Lower leg skin (tissue), 3 donors: Measurements from ENCODE around the gene LSM4.

Experiments used
- CTCF ChIP-seq, 3 donors: fragments of 450-650 bp; IDR thresholded peaks; one replicate each; pipeline ENCODE4 v1.5.1; 2016; ENCODE audit warnings: antibody characterized with exemption in 3 of 3, mild to moderate bottlenecking in 3 of 3, moderate library complexity in 2 of 3
- POLR2A ChIP-seq, 2 donors: fragments of 450-650 bp; IDR thresholded peaks; one replicate each; pipeline ENCODE4 v1.6.1; 2016 to 2017; ENCODE audit warnings: antibody characterized with exemption in 2 of 2, mild to moderate bottlenecking in 1 of 2, moderate library complexity in 1 of 2

GRCh38 chr19:18306888-18307260, 16.0 kb downstream of the LSM4 start:
- no peak for TF ChIP-seq CTCF (IDR thresholded peaks at IDR 0.05)
- TF ChIP-seq POLR2A (IDR thresholded peaks at IDR 0.05), result no peak
